DOHH2 (cell line): ENCODE measurements around the gene TNFAIP8L1.

Source experiments
- H3F3A ChIP-seq: fragments of 200-600 bp; sonication (generic), shearing (Covaris generic); 2 replicates; pipeline ENCODE4 v1.6.0; 2016; ENCODE audit warnings: antibody characterized with exemption, mild to moderate bottlenecking; ENCODE audit not compliant: control insufficient read depth, insufficient read depth
- H3K27ac ChIP-seq: fragments of 200-600 bp; sonication (generic); 2 replicates; pipeline ENCODE4 v1.5.1; 2014; ENCODE audit warnings: low read depth, mild to moderate bottlenecking, low read length, moderate library complexity
- H3K27me3 ChIP-seq: fragments of 200-600 bp; sonication (generic); 2 replicates; pipeline ENCODE4 v1.6.1; 2014; ENCODE audit warnings: mild to moderate bottlenecking, low read length, mixed read lengths; ENCODE audit not compliant: control insufficient read depth
- H3K36me3 ChIP-seq: fragments of 200-600 bp; sonication (generic); 2 replicates; pipeline ENCODE4 v1.6.1; 2014; ENCODE audit warnings: mild to moderate bottlenecking, low read length, moderate library complexity, mixed read lengths; ENCODE audit not compliant: control insufficient read depth
- H3K4me1 ChIP-seq: fragments of 200-600 bp; sonication (generic); 2 replicates; pipeline ENCODE4 v1.6.1; 2014; ENCODE audit warnings: mild to moderate bottlenecking, low read length, mixed read lengths; ENCODE audit not compliant: control insufficient read depth
- H3K4me2 ChIP-seq: fragments of 200-600 bp; sonication (generic); 2 replicates; pipeline ENCODE4 v1.6.0; 2014; ENCODE audit warnings: mild to moderate bottlenecking, low read length, moderate library complexity
- H3K4me3 ChIP-seq: fragments of 200-600 bp; sonication (generic); 2 replicates; pipeline ENCODE4 v1.5.1; 2014; ENCODE audit warnings: mild to moderate bottlenecking, low read length, mixed read lengths
- H3K79me2 ChIP-seq: fragments of 200-600 bp; sonication (generic); 2 replicates; pipeline ENCODE4 v1.6.1; 2014; ENCODE audit warnings: mild to moderate bottlenecking, low read length, mixed read lengths; ENCODE audit not compliant: control insufficient read depth
- H3K9me2 ChIP-seq: fragments of 200-600 bp; sonication (generic); replicated peaks from 2 replicates; pipeline ENCODE4 v1.6.1; 2014; ENCODE audit warnings: mild to moderate bottlenecking, low read length, mixed read lengths; ENCODE audit not compliant: control insufficient read depth
- H3K9me3 ChIP-seq: fragments of 200-600 bp; sonication (generic); 2 replicates; pipeline ENCODE4 v1.6.1; 2014; ENCODE audit warnings: antibody characterized with exemption, low read length, mixed read lengths; ENCODE audit not compliant: control insufficient read depth, insufficient read depth
- H4K20me1 ChIP-seq: fragments of 200-600 bp; sonication (generic); 2 replicates; pipeline ENCODE4 v1.6.0; 2014; ENCODE audit warnings: low read depth, mild to moderate bottlenecking, antibody characterized with exemption, low read length, moderate library complexity; ENCODE audit not compliant: control insufficient read depth, insufficient read depth
- CTCF ChIP-seq: fragments of 200-600 bp; sonication (generic); IDR thresholded peaks from one replicate; pipeline ENCODE4 v1.5.1; 2014; ENCODE audit warnings: antibody characterized with exemption, mild to moderate bottlenecking, low read depth, low read length; ENCODE audit not compliant: poor library complexity, severe bottlenecking
- EZH2phosphoT487 ChIP-seq: fragments of 200-600 bp; sonication (generic); IDR thresholded peaks from 2 replicates; pipeline ENCODE4 v1.6.1; 2017; ENCODE audit warnings: borderline replicate concordance, mild to moderate bottlenecking, antibody characterized with exemption, low read length, moderate library complexity, mixed read lengths

The TNFAIP8L1 gene

GRCh38 chr19:4600893-4601292 is 38.4 kb upstream of the TNFAIP8L1 start:
- Histone ChIP-seq H3K9me3 (no peaks in the 10 kb centered on the region), H3K4me3 (no peak overlapping the region), H3K27ac (no peak overlapping the region), H3K4me1 (peaks cover 12% of the 10 kb centered on the region), H3K9me2 (no peaks in the 10 kb centered on the region; the same call in 1 of the 2 replicates), H4K20me1 (no peaks in the 10 kb centered on the region), H3K27me3 (no peaks in the 10 kb centered on the region; the same call in 1 of the 2 replicates), H3K79me2 (no peaks in the 10 kb centered on the region), H3K36me3 (no peaks in the 10 kb centered on the region), H3F3A (no peaks in the 10 kb centered on the region), H3K4me2 (no peak overlapping the region)
- TF ChIP-seq EZH2phosphoT487 (no peak), CTCF (no peak)

- H3F3A ChIP-seq = no peaks in the 10 kb centered on the region
- H3K9me2 ChIP-seq = no peaks in the 10 kb centered on the region; the same call in 1 of the 2 replicates
- no peak for TF ChIP-seq CTCF
- no peak for TF ChIP-seq EZH2phosphoT487
- no peak overlapping the region for H3K27ac ChIP-seq
- H3K9me3 ChIP-seq = no peaks in the 10 kb centered on the region
- H3K36me3 ChIP-seq = no peaks in the 10 kb centered on the region
- no peaks in the 10 kb centered on the region for H3K79me2 ChIP-seq
- peaks cover 12% of the 10 kb centered on the region for H3K4me1 ChIP-seq
- no peak overlapping the region for H3K4me3 ChIP-seq
- no peak overlapping the region for H3K4me2 ChIP-seq
- H3K27me3 ChIP-seq = no peaks in the 10 kb centered on the region; the same call in 1 of the 2 replicates
- H4K20me1 ChIP-seq = no peaks in the 10 kb centered on the region
Observed at GRCh38 chr19:4602173-4602788, 37.0 kb upstream of the TNFAIP8L1 start.

- Histone ChIP-seq H3K9me3 (no peaks in the 10 kb centered on the region), H3K27ac (no peak overlapping the region), H3K79me2 (no peaks in the 10 kb centered on the region), H3K4me2 (no peak overlapping the region), H3K36me3 (no peaks in the 10 kb centered on the region), H4K20me1 (no peaks in the 10 kb centered on the region), H3K4me1 (peaks cover 6% of the 10 kb centered on the region), H3F3A (no peaks in the 10 kb centered on the region), H3K27me3 (no peaks in the 10 kb centered on the region; the same call in 1 of the 2 replicates), H3K9me2 (no peaks in the 10 kb centered on the region; the same call in 1 of the 2 replicates), H3K4me3 (no peak overlapping the region)
- TF ChIP-seq CTCF (no peak), EZH2phosphoT487 (no peak)
Observed at GRCh38 chr19:4602915-4603314, 36.4 kb upstream of the TNFAIP8L1 start.
